Prostate gland (tissue), 2 donors: ENCODE results near the gene RPS14.
A peak's percentile ranks its signal among the peaks of the same experiment; 100 is the strongest.

ENCODE experiments used
- POLR2A ChIP-seq: fragments of 450-650 bp; IDR thresholded peaks from one replicate; pipeline ENCODE4 v1.6.1; 2016; ENCODE audit warnings: antibody characterized with exemption, mild to moderate bottlenecking
- POLR2AphosphoS5 ChIP-seq: sonication (generic); formaldehyde crosslinking; IDR thresholded peaks from one replicate; pipeline ENCODE4 v1.6.1; 2017; ENCODE audit warnings: antibody characterized with exemption
- TF ChIP-seq, protein P1 (sequence below), 4 experiments: fragments of 200-600 bp in 2 of 4; fragments of 450-650 bp in 2 of 4; sonication (generic) in 2 of 4; IDR thresholded peaks; 1 replicate in 3 of 4; 2 replicates in 1 of 4; pipeline ENCODE4 v1.5.1; 2016 to 2019; ENCODE audit warnings: antibody characterized with exemption in 4 of 4, mild to moderate bottlenecking in 2 of 4, moderate library complexity in 2 of 4

DNA sequence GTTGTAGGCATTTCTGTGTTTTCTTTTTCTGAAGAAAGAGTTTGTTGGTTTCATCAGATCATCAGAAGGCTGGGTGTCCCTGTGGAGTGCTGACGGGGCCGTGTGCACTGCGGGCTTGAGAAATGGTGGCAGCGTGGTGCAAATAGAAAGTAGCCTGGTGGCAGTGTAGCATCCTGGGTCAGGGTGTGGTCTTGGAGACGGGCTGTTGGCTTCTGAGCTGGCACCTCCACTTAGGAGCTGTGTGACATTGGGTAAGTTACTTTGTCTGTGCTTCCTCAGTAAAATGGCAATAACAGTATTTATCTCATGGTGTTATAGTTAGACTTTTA lies 48.4 kb upstream of the RPS14 start:
- TF ChIP-seq POLR2AphosphoS5 (peak; percentile 0), POLR2A (no peak)
- TF ChIP-seq, protein P1, sequence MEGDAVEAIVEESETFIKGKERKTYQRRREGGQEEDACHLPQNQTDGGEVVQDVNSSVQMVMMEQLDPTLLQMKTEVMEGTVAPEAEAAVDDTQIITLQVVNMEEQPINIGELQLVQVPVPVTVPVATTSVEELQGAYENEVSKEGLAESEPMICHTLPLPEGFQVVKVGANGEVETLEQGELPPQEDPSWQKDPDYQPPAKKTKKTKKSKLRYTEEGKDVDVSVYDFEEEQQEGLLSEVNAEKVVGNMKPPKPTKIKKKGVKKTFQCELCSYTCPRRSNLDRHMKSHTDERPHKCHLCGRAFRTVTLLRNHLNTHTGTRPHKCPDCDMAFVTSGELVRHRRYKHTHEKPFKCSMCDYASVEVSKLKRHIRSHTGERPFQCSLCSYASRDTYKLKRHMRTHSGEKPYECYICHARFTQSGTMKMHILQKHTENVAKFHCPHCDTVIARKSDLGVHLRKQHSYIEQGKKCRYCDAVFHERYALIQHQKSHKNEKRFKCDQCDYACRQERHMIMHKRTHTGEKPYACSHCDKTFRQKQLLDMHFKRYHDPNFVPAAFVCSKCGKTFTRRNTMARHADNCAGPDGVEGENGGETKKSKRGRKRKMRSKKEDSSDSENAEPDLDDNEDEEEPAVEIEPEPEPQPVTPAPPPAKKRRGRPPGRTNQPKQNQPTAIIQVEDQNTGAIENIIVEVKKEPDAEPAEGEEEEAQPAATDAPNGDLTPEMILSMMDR (IDR thresholded peaks at IDR 0.05): no peak
